Kidney glomerular epithelial cell (primary cell): Measurements from ENCODE around the gene EPM2AIP1.
"Not testable (repeated sequence)": the region's sequence is repeated elsewhere in the genome, so short reads cannot be mapped to it uniquely, and the experiment has no call there.

Experiments used
- DNase-seq: peaks from one replicate; lab custom pipeline; 2025; lab: John Stamatoyannopoulos, UW

Gene EPM2AIP1

GRCh38 chr3:36993326-36994283 lies 674 bp upstream of the EPM2AIP1 start, which contains the start of gene MLH1:
Gene MLH1 (plus strand): TSS chr3:36993518. CDS start chr3:36993548, 30 bp downstream.
- no peak for DNase-seq

GRCh38 chr3:36991923-36992805 lies 767 bp downstream of the EPM2AIP1 start:
- no peak for DNase-seq

- no peak for DNase-seq
Measured at GRCh38 chr3:36991147-36991546, 1.8 kb downstream of the EPM2AIP1 start.

GRCh38 chr3:36989568-36989967 lies 3.4 kb downstream of the EPM2AIP1 start:
- DNase-seq: no peak

GRCh38 chr3:36989005-36989404 lies 3.9 kb downstream of the EPM2AIP1 start:
- DNase-seq: no peak

GRCh38 chr3:36988356-36988755 lies 4.6 kb downstream of the EPM2AIP1 start:
- DNase-seq: no peak

GRCh38 chr3:36981006-36981405 lies 11.9 kb downstream of the EPM2AIP1 start:
- DNase-seq: no peak

- DNase-seq: no peak
Measured at GRCh38 chr3:36973139-36973538, 19.8 kb downstream of the EPM2AIP1 start.

- DNase-seq: no peak
Measured at GRCh38 chr3:36972163-36972562, 20.8 kb downstream of the EPM2AIP1 start.

- DNase-seq: peak; percentile 94
Measured at GRCh38 chr3:36969540-36970432, 23.1 kb downstream of the EPM2AIP1 start.

- no peak for DNase-seq
Measured at GRCh38 chr3:36969085-36969484, 23.8 kb downstream of the EPM2AIP1 start.

GRCh38 chr3:36965440-36965839 lies 27.5 kb downstream of the EPM2AIP1 start:
- no peak for DNase-seq

- no peak for DNase-seq
Measured at GRCh38 chr3:36964817-36965216, 28.1 kb downstream of the EPM2AIP1 start.

- no peak for DNase-seq
Measured at GRCh38 chr3:36964331-36964730, 28.6 kb downstream of the EPM2AIP1 start.

- DNase-seq: not testable (repeated sequence)
Measured at GRCh38 chr3:36963008-36963407, 29.9 kb downstream of the EPM2AIP1 start.

GRCh38 chr3:36960502-36960901 lies 32.4 kb downstream of the EPM2AIP1 start:
- DNase-seq: no peak

- DNase-seq: peak; percentile 83
Measured at GRCh38 chr3:36959821-36960220, 33.1 kb downstream of the EPM2AIP1 start.

GRCh38 chr3:36957862-36958686 lies 34.9 kb downstream of the EPM2AIP1 start:
- DNase-seq: peak; percentile 94

GRCh38 chr3:36957063-36957462 lies 35.9 kb downstream of the EPM2AIP1 start:
- no peak for DNase-seq

GRCh38 chr3:36956155-36956554 lies 36.8 kb downstream of the EPM2AIP1 start:
- DNase-seq: no peak
